Heart left ventricle (tissue), 13 donors: ENCODE measurements around the gene WDR90.

Experiments
- POLR2A ChIP-seq, 2 donors: fragments of 450-650 bp; IDR thresholded peaks; one replicate each; pipeline ENCODE4 v1.6.1; 2017; ENCODE audit warnings: antibody characterized with exemption in 2 of 2, mild to moderate bottlenecking in 2 of 2, moderate library complexity in 2 of 2
- TF ChIP-seq, protein P1 (sequence below), 12 donors: fragments of 200-600 bp; sonication (generic) in 4 of 12; IDR thresholded peaks; one replicate each; pipeline versions ENCODE4 v1.5.0 to v1.8.0; 2018 to 2022; ENCODE audit warnings: antibody characterized with exemption in 12 of 12, mild to moderate bottlenecking in 5 of 12
- donor health status: ischemic (EF 13 %, LVEDD 7.1; RV severe dilation, severe dysfunction).
- donor health status: DM: no; HTN: yes; CAD: no.
- donor health status: DM: no; HTN: no; CAD: no.
- donor health status: ischemic (EF 25% LVEDD 6.9; RV normal size, moderate dysfunction).
- donor health status: ischemic (EF 25% LVEDD 5.7; RV mildly dilated, moderate dysfunction).
- donor health status: ischemic (EF 35%, LVEDD 5.7; RV mildly dilated, moderate dysfunction).
- donor health status: nonischemic (EF 11% LVEDD 7.7; RV severe dilation, severe dysfunction).
- donor health status: DM: yes; HTN: yes; CAD: no.
- donor health status: PGD.
- donor health status: ischemic (EF 29% LVEDD 5.4; RV normal size, mild dysfunction).
- donor health status: nonischemic (EF 23%, LVEDD 6.1; RV moderate dilation, normal function).

- TF ChIP-seq, protein P1, sequence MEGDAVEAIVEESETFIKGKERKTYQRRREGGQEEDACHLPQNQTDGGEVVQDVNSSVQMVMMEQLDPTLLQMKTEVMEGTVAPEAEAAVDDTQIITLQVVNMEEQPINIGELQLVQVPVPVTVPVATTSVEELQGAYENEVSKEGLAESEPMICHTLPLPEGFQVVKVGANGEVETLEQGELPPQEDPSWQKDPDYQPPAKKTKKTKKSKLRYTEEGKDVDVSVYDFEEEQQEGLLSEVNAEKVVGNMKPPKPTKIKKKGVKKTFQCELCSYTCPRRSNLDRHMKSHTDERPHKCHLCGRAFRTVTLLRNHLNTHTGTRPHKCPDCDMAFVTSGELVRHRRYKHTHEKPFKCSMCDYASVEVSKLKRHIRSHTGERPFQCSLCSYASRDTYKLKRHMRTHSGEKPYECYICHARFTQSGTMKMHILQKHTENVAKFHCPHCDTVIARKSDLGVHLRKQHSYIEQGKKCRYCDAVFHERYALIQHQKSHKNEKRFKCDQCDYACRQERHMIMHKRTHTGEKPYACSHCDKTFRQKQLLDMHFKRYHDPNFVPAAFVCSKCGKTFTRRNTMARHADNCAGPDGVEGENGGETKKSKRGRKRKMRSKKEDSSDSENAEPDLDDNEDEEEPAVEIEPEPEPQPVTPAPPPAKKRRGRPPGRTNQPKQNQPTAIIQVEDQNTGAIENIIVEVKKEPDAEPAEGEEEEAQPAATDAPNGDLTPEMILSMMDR (IDR thresholded peaks at IDR 0.05) = no peak
- TF ChIP-seq POLR2A (IDR thresholded peaks at IDR 0.05) = no peak
These were observed 8.3 kb downstream of the WDR90 start for GRCh38 chr16:657487-657886.
